Stomach (tissue), 9 donors: ENCODE results near the gene RPL10. TPM values are rescaled to one million over a fixed set of nuclear protein-coding genes. Genes with fewer than 3 reads are reported as not detected.

Experiments
- DNase-seq, 2 donors: peaks; one replicate each; pipeline versions ENCODE4 v3.0.0 to v3.0.0-alpha.2; 2013 to 2019
- H3K27ac ChIP-seq, 5 donors: fragments of 200-600 bp in 4 of 5; sonication (generic) in 4 of 5; one replicate each; pipeline ENCODE4 v1.5.1; 2013 to 2019; ENCODE audit warnings: mild to moderate bottlenecking in 1 of 5, moderate library complexity in 1 of 5
- H3K27me3 ChIP-seq, 3 donors: fragments of 200-600 bp; sonication (generic); one replicate each; pipeline ENCODE4 v1.5.1; 2017 to 2019; ENCODE audit warnings: mixed run types in 1 of 3
- H3K36me3 ChIP-seq, 4 donors: fragments of 200-600 bp; sonication (generic); 1 replicate in 3 of 4; 2 replicates in 1 of 4; pipeline ENCODE4 v1.5.1; 2016 to 2019
- H3K4me1 ChIP-seq, 4 donors: fragments of 200-600 bp; sonication (generic); one replicate each; pipeline ENCODE4 v1.5.1; 2016 to 2019
- H3K4me3 ChIP-seq, 4 donors: fragments of 200-600 bp; sonication (generic) in 3 of 4; one replicate each; pipeline ENCODE4 v1.5.1; 2016 to 2019; ENCODE audit warnings: mild to moderate bottlenecking in 1 of 4
- H3K9me3 ChIP-seq, 4 donors: fragments of 200-600 bp; sonication (generic); one replicate each; pipeline ENCODE4 v1.5.1; 2016 to 2019
- EP300 ChIP-seq: sonication (generic); formaldehyde crosslinking; IDR thresholded peaks from one replicate; pipeline ENCODE4 v1.6.1; 2017; ENCODE audit warnings: antibody characterized with exemption
- POLR2A ChIP-seq, 4 donors: fragments of 450-650 bp; IDR thresholded peaks; one replicate each; pipeline ENCODE4 v1.6.1; 2016; ENCODE audit warnings: antibody characterized with exemption in 4 of 4, control low read depth in 2 of 4, mild to moderate bottlenecking in 1 of 4, moderate library complexity in 1 of 4
- POLR2AphosphoS5 ChIP-seq, 3 donors: sonication (generic); formaldehyde crosslinking; IDR thresholded peaks; one replicate each; pipeline ENCODE4 v1.6.1; 2016; ENCODE audit warnings: antibody characterized with exemption in 3 of 3
- WGBS, 5 donors: extraction: QIAGEN DNeasy Blood & Tissue Kit in 3 of 5; methylation state at CpG; one replicate each; pipeline versions ENCODE4 v1.1.5 to v1.1.7; 2013 to 2018; 5-methylcytosine and 5-hydroxymethylcytosine counted together
- intact Hi-C: fragments of 100-400 bp; cut with DNase I; formaldehyde crosslinking; loops from one replicate; pipeline ENCODE4 v1.15.1; 2023; ENCODE audit warnings: low total_unique reads
- polyA plus RNA-seq, 3 donors: library from polyadenylated mRNA; stranded (reverse); fragments of 200-250 nt; gene quantifications; one replicate each; pipeline ENCODE4 v1.2.3, GENCODE V29; 2013
- total RNA-seq, 5 donors: library from RNA; depleted of rRNA; stranded (reverse); fragments of >200 nt; gene quantifications; one replicate each; pipeline versions ENCODE4 v1.1.0 to v1.2.3, GENCODE V29; 2014 to 2016
- TF ChIP-seq, protein P1 (sequence below), 7 experiments: fragments of 450-650 bp in 4 of 7; fragments of 200-600 bp in 3 of 7; sonication (generic) in 3 of 7; IDR thresholded peaks; one replicate each; pipeline ENCODE4 v1.5.1; 2016 to 2019; ENCODE audit warnings: antibody characterized with exemption in 7 of 7, control low read depth in 2 of 7, mild to moderate bottlenecking in 1 of 7
- donor health status: healthy with polysubstance abuse.
- donor health status: Bipolar disorder and iron deficiency.
- donor health status: healthy.

Gene RPL10
- total and polyA plus RNA-seq, 8 donors: 783 to 8,616 (median 2,882) TPM

DNA sequence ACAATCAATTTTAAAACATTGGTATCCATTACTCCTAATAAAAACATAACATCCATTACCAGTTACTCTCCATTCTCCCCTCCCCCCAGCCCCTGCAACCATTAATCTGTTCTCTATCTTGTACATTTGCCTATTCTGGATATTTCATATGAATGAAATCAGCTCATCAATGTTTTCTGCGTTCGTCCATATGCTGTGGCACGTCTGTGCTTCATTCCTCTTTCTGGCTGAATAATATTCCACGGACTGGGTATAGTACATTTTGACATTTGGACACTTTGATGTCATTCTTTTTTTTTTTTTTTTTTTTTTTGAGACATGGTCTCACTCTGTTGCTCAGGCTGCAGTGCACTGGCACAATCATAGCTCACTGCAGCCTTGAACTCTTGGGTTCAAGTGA, 5.7 kb downstream of the RPL10 start:
- H3K4me1 ChIP-seq: peaks cover 9 to 37% (median 26%) of the 10 kb centered on the region in 4 donors
- no peak overlapping the region for H3K4me3 ChIP-seq
- H3K27ac ChIP-seq: no peak overlapping the region
- peaks cover 17 to 36% (median 27%) of the 10 kb centered on the region in 4 donors for H3K36me3 ChIP-seq
- intact Hi-C loops: no loop called here
- no peak for TF ChIP-seq POLR2A (IDR thresholded peaks at IDR 0.05)
- TF ChIP-seq, protein P1, sequence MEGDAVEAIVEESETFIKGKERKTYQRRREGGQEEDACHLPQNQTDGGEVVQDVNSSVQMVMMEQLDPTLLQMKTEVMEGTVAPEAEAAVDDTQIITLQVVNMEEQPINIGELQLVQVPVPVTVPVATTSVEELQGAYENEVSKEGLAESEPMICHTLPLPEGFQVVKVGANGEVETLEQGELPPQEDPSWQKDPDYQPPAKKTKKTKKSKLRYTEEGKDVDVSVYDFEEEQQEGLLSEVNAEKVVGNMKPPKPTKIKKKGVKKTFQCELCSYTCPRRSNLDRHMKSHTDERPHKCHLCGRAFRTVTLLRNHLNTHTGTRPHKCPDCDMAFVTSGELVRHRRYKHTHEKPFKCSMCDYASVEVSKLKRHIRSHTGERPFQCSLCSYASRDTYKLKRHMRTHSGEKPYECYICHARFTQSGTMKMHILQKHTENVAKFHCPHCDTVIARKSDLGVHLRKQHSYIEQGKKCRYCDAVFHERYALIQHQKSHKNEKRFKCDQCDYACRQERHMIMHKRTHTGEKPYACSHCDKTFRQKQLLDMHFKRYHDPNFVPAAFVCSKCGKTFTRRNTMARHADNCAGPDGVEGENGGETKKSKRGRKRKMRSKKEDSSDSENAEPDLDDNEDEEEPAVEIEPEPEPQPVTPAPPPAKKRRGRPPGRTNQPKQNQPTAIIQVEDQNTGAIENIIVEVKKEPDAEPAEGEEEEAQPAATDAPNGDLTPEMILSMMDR (IDR thresholded peaks at IDR 0.05): no peak
- no peak for TF ChIP-seq POLR2AphosphoS5 (IDR thresholded peaks at IDR 0.05)
- no peak for TF ChIP-seq EP300
- no peak for DNase-seq
- no peaks in the 10 kb centered on the region for H3K9me3 ChIP-seq
- H3K27me3 ChIP-seq: no peaks in the 10 kb centered on the region
- WGBS, 5 donors: 83 to 95% (median 92%) methylated on average over 4 of the region's 4 CpGs

DNA sequence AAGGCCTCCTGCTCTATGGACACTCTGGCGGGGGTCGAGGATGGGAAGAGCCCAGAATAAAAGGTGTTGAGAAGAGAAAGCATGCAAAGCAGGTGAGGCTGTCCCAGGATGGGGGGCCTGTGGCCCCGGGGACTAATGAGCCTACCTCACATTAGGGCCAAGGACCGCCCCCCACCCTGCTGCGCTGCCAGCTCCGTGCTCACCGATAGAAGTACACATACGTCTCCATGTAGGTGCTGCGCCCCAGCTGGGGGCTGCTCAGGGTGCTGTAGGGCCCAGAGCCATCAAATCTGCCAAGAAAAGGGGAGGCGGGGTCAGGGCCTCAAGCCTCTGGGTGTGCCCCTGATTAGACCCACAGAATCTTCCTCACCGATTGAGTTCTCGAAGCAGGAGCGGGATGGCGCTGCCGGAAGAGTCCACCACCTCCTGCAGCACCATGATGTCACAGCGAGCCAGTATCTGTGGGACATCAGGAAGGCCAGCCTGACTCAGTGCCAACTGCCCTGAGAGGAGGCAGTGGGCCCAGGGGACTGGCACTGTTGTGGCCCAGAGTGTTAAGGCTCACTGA, 6.5 kb downstream of the RPL10 start:
- Histone ChIP-seq H3K27me3 (no peaks in the 10 kb centered on the region), H3K27ac (no peak overlapping the region), H3K36me3 (peaks cover 13 to 29% (median 20%) of the 10 kb centered on the region in 4 donors), H3K9me3 (no peaks in the 10 kb centered on the region), H3K4me1 (peaks cover 6 to 34% (median 22%) of the 10 kb centered on the region in 4 donors), H3K4me3 (no peak overlapping the region)
- intact Hi-C loops: no loop called here
- 87 to 97% (median 93%) methylated on average over 7 to 16 of the region's 16 CpGs for WGBS, 5 donors
- no peak for TF ChIP-seq EP300
- TF ChIP-seq, protein P1 (IDR thresholded peaks at IDR 0.05): no peak
- DNase-seq: no peak

DNA sequence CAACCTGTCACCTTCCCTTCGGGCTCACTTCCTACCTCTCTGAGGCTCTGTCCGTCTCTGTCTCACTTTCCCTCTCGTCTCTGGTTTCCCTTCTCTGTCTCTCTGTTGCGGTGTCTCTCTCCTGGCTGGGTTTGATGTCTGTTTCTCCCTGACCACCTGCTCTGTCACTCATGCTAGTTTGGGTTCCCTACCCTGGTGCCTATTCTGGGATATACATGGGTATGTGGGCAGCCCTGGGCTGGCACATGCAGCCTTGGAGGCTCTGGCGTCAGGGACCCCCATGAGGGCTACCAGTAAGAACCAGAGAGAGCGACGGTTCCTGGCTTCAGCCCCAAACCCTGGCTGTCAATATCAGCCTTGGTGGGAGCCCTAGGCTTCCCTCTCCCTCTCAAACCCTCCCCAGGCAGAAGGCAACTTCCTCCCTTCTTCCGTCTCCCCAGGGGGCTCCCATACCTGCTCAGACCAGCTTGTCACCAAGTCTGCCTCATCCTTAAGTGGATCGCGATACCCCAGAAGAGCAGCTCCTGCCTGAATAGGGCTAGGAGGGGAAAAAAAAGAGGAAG, 10.6 kb downstream of the RPL10 start:
- peak overlapping the region; percentile 18 to 38 (median 36) for H3K4me3 ChIP-seq

DNA sequence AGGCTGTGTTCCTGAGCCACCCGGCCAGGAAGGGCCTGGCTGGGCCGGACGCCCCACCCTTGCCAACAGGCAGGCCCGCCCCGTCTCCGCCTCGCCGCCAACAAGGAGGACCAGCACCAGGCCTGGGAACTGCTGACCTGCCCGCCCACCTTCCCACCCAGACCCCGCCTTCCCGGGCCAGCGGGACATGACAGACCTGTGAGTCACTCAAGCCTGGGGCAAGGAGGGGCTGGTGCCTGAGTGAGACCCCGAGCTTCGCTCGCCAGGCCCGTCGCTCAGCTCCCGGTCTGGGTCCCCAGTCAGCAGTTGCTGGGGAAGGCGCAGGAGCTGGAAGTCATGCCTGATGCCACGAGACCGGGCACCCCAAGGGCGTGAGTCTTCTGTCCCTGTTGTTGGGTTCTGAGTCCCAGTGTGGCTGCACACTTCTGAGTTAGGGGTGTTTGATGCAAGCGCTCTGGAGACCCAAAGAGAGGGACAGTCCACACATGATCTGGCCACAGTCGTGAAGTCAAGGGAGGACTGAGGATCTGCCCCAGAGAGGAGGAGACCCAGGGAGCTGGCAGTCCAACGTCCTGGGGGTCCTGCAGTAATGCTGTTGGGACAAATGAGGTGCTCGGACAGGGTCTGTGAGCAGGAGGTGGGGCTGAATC, 11.2 kb downstream of the RPL10 start, which contains the start of gene DNASE1L1:
TSS of gene DNASE1L1 (minus strand) at position 33 of the 650 bp plus-strand sequence. CDS start 3,686 bp downstream, outside the sequence.
- TF ChIP-seq, protein P1 (IDR thresholded peaks at IDR 0.05): no peak
- TF ChIP-seq POLR2AphosphoS5 (IDR thresholded peaks at IDR 0.05) (peak in 2 of 3 donors; percentile 28 to 29), POLR2A (IDR thresholded peaks at IDR 0.05) (no peak), EP300 (no peak)
- Histone ChIP-seq H3K4me1 (peaks cover 0 to 36% (median 12%) of the 10 kb centered on the region in 4 donors), H3K36me3 (peaks cover 0 to 9% (median 2%) of the 10 kb centered on the region in 4 donors), H3K27ac (peak within 1 kb of the TSS; percentile 71 to 96 (median 78)), H3K9me3 (no peaks in the 10 kb centered on the region), H3K4me3 (peak within 1 kb of the TSS; percentile 18 to 38 (median 36)), H3K27me3 (peaks cover 0 to 9% (median 0%) of the 10 kb centered on the region in 3 donors)
- peak; percentile 90 for DNase-seq
- intact Hi-C loops: no loop called here
- WGBS, 5 donors: 25 to 59% (median 45%) methylated on average over 3 to 26 of the region's 26 CpGs

More for the DNA sequence above, 10.6 kb downstream of the RPL10 start:
- TF ChIP-seq, protein P1 (IDR thresholded peaks at IDR 0.05): no peak
- no peak for TF ChIP-seq EP300
- TF ChIP-seq POLR2AphosphoS5 (IDR thresholded peaks at IDR 0.05): no peak
- TF ChIP-seq POLR2A (IDR thresholded peaks at IDR 0.05): no peak
- 31 to 52% (median 42%) methylated on average over 7 to 10 of the region's 10 CpGs for WGBS, 5 donors
- intact Hi-C loops: no loop called here
- Histone ChIP-seq H3K4me1 (peaks cover 0 to 36% (median 12%) of the 10 kb centered on the region in 4 donors), H3K27me3 (peaks cover 0 to 5% (median 0%) of the 10 kb centered on the region in 3 donors), H3K27ac (peak overlapping the region; percentile 63 to 96 (median 75)), H3K9me3 (no peaks in the 10 kb centered on the region), H3K36me3 (peaks cover 0 to 9% (median 2%) of the 10 kb centered on the region in 4 donors)
- no peak for DNase-seq
